ENCODE data around the gene ST6GAL1. TPM values are rescaled to one million over a fixed set of nuclear protein-coding genes. Genes with fewer than 3 reads are reported as not detected.

The ST6GAL1 gene
- total RNA-seq, 1 experiment from 2014 or later: 3.3 TPM

- ATAC-seq (no peak), DNase-seq (ENCODE audit: low read depth, low spot score) (no peak)
- no peaks in the 10 kb centered on the region for H3K9me3 ChIP-seq (ENCODE audit: control insufficient read depth, insufficient read depth, low read depth, low read length)
- ChIA-PET POLR2A (no interaction called here), CTCF (no interaction called here)
- H3K4me1 ChIP-seq (ENCODE audit: control insufficient read depth, insufficient read depth, low read length): no peaks in the 10 kb centered on the region
- intact Hi-C loops (cut with micrococcal nuclease; ENCODE audit: unreplicated experiment) (no loop called here), in situ Hi-C loops (cut with HindIII; ENCODE audit: low pct_unique_long_range_greater_than_20kb, low sequenced_read_pairs) (no loop called here)
- no peak overlapping the region for H3K4me3 ChIP-seq (ENCODE audit: low read depth in 2 of 2, low read length in 2 of 2)
- no peaks in the 10 kb centered on the region; the same call in 1 of the 2 replicates for H3K27me3 ChIP-seq (ENCODE audit: control insufficient read depth, insufficient read depth, low read length)
- BruUV-seq (replicated peaks): no TSS peak
- no peak for TF ChIP-seq TCF7L2 (IDR thresholded peaks at IDR 0.05; ENCODE audit: low read depth, low read length)
- no peaks in the 10 kb centered on the region for H3K36me3 ChIP-seq (ENCODE audit: control insufficient read depth, insufficient read depth, low read length)
- H3K27ac ChIP-seq (ENCODE audit: low read length): no peak overlapping the region
Measured at GRCh38 chr3:186920796-186921195, 9.5 kb upstream of the ST6GAL1 start.

- in situ Hi-C loops (cut with HindIII; ENCODE audit: low pct_unique_long_range_greater_than_20kb, low sequenced_read_pairs): no loop called here
Measured at GRCh38 chr3:186921578-186921977, 8.7 kb upstream of the ST6GAL1 start.

More at GRCh38 chr3:186921578-186921977, 8.7 kb upstream of the ST6GAL1 start:
- Histone ChIP-seq H3K9me3 (ENCODE audit: control insufficient read depth, insufficient read depth, low read depth, low read length) (no peaks in the 10 kb centered on the region), H3K27ac (ENCODE audit: low read length) (no peak overlapping the region), H3K36me3 (ENCODE audit: control insufficient read depth, insufficient read depth, low read length) (no peaks in the 10 kb centered on the region), H3K4me1 (ENCODE audit: control insufficient read depth, insufficient read depth, low read length) (no peaks in the 10 kb centered on the region), H3K27me3 (ENCODE audit: control insufficient read depth, insufficient read depth, low read length) (no peaks in the 10 kb centered on the region; the same call in 1 of the 2 replicates), H3K4me3 (ENCODE audit: low read depth in 2 of 2, low read length in 2 of 2) (no peak overlapping the region)
- POLR2A ChIA-PET: no interaction called here
- intact Hi-C loops (cut with micrococcal nuclease; ENCODE audit: unreplicated experiment): no loop called here
- ATAC-seq: no peak
- DNase-seq (ENCODE audit: low read depth, low spot score): no peak
- no TSS peak for BruUV-seq (replicated peaks)
- CTCF ChIA-PET: interaction anchor here (0.7 kb wide), 1 partner anchor 207 kb away, joined by 6 read pairs; no protein-coding TSS in a partner anchor
- TF ChIP-seq TCF7L2 (IDR thresholded peaks at IDR 0.05; ENCODE audit: low read depth, low read length) (no peak), REST (IDR thresholded peaks at IDR 0.05; ENCODE audit: insufficient read depth in 1 of 2, low read depth in 2 of 2, low read length in 1 of 2) (no peak), CTCF (IDR thresholded peaks at IDR 0.05) (no peak), SIN3A (IDR thresholded peaks at IDR 0.05; ENCODE audit: borderline replicate concordance, insufficient read depth, low read depth, low read length) (no peak), POLR2AphosphoS5 (IDR thresholded peaks at IDR 0.05; ENCODE audit: low read depth, low read length) (no peak)
